ENCODE results near the gene USP31.

USP31 gene

GRCh38 chr16:23016368-23016767, 132.9 kb downstream of the USP31 start:
- no peak for TF ChIP-seq ZFX (IDR thresholded peaks at IDR 0.05; ENCODE audit: borderline replicate concordance)
- TF ChIP-seq CTCF (IDR thresholded peaks at IDR 0.05), result no peak
- no peak overlapping the region for H3K27ac ChIP-seq

- TF ChIP-seq CTCF (IDR thresholded peaks at IDR 0.05) (no peak), ZFX (IDR thresholded peaks at IDR 0.05; ENCODE audit: borderline replicate concordance) (no peak)
- no peak overlapping the region for H3K27ac ChIP-seq
Measured at GRCh38 chr16:23015580-23015979, 133.7 kb downstream of the USP31 start.

GRCh38 chr16:23014592-23014991, 134.7 kb downstream of the USP31 start:
- TF ChIP-seq CTCF (IDR thresholded peaks at IDR 0.05) (no peak), ZFX (IDR thresholded peaks at IDR 0.05; ENCODE audit: borderline replicate concordance) (no peak)
- no peak overlapping the region for H3K27ac ChIP-seq
